ENCODE results near the gene TAC3. TPM values are rescaled to one million over a fixed set of nuclear protein-coding genes. Genes with fewer than 3 reads are reported as not detected.

Gene TAC3
- total RNA-seq, 1 donor from 2014 or later: not detected

- TF ChIP-seq, protein P1, sequence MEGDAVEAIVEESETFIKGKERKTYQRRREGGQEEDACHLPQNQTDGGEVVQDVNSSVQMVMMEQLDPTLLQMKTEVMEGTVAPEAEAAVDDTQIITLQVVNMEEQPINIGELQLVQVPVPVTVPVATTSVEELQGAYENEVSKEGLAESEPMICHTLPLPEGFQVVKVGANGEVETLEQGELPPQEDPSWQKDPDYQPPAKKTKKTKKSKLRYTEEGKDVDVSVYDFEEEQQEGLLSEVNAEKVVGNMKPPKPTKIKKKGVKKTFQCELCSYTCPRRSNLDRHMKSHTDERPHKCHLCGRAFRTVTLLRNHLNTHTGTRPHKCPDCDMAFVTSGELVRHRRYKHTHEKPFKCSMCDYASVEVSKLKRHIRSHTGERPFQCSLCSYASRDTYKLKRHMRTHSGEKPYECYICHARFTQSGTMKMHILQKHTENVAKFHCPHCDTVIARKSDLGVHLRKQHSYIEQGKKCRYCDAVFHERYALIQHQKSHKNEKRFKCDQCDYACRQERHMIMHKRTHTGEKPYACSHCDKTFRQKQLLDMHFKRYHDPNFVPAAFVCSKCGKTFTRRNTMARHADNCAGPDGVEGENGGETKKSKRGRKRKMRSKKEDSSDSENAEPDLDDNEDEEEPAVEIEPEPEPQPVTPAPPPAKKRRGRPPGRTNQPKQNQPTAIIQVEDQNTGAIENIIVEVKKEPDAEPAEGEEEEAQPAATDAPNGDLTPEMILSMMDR (IDR thresholded peaks at IDR 0.05): no peak
- DNase-seq (ENCODE audit: low spot score): no peak
- Mint-ChIP-seq H3K4me1 (ENCODE audit: low read depth) (peaks cover 8% of the 10 kb centered on the region), H3K9me3 (ENCODE audit: low read depth) (no peaks in the 10 kb centered on the region), H3K4me3 (ENCODE audit: unreplicated experiment) (no peak overlapping the region), H3K27me3 (ENCODE audit: low read depth) (no peaks in the 10 kb centered on the region), H3K36me3 (ENCODE audit: low read depth) (peaks cover 15% of the 10 kb centered on the region), H3K27ac (ENCODE audit: unreplicated experiment) (no peak overlapping the region)
These were observed 18.0 kb downstream of the TAC3 start for GRCh38 chr12:56998316-56998715.

- TF ChIP-seq, protein P1 (IDR thresholded peaks at IDR 0.05): no peak
- H3K36me3 Mint-ChIP-seq (ENCODE audit: low read depth): peaks cover 7% of the 10 kb centered on the region
- no peak overlapping the region for H3K4me3 Mint-ChIP-seq (ENCODE audit: unreplicated experiment)
- H3K27me3 Mint-ChIP-seq (ENCODE audit: low read depth): no peaks in the 10 kb centered on the region
- peaks cover 5% of the 10 kb centered on the region for H3K4me1 Mint-ChIP-seq (ENCODE audit: low read depth)
- no peak overlapping the region for H3K27ac Mint-ChIP-seq (ENCODE audit: unreplicated experiment)
- no peak for DNase-seq (ENCODE audit: low spot score)
- H3K9me3 Mint-ChIP-seq (ENCODE audit: low read depth): no peaks in the 10 kb centered on the region
These were observed 19.4 kb downstream of the TAC3 start for GRCh38 chr12:56996793-56997545.

- no peak overlapping the region for H3K27ac Mint-ChIP-seq (ENCODE audit: unreplicated experiment)
These were observed 20.3 kb downstream of the TAC3 start for GRCh38 chr12:56995930-56996496.

GRCh38 chr12:56995201-56995929 is 21.0 kb downstream of the TAC3 start:
- peaks cover under 1% of the 10 kb centered on the region for H3K27me3 Mint-ChIP-seq (ENCODE audit: low read depth)
- H3K27ac Mint-ChIP-seq (ENCODE audit: unreplicated experiment): no peak overlapping the region
- H3K9me3 Mint-ChIP-seq (ENCODE audit: low read depth): no peaks in the 10 kb centered on the region
- no peak overlapping the region for H3K4me3 Mint-ChIP-seq (ENCODE audit: unreplicated experiment)
- no peaks in the 10 kb centered on the region for H3K4me1 Mint-ChIP-seq (ENCODE audit: low read depth)
- TF ChIP-seq, protein P1 (IDR thresholded peaks at IDR 0.05): no peak
- peaks cover 5% of the 10 kb centered on the region for H3K36me3 Mint-ChIP-seq (ENCODE audit: low read depth)
- no peak for DNase-seq (ENCODE audit: low spot score)

More at GRCh38 chr12:56995930-56996496, 20.3 kb downstream of the TAC3 start:
- Mint-ChIP-seq H3K4me1 (ENCODE audit: low read depth) (no peaks in the 10 kb centered on the region), H3K27me3 (ENCODE audit: low read depth) (no peaks in the 10 kb centered on the region), H3K36me3 (ENCODE audit: low read depth) (peaks cover 5% of the 10 kb centered on the region), H3K9me3 (ENCODE audit: low read depth) (no peaks in the 10 kb centered on the region), H3K4me3 (ENCODE audit: unreplicated experiment) (no peak overlapping the region)
- TF ChIP-seq, protein P1 (IDR thresholded peaks at IDR 0.05): no peak
- no peak for DNase-seq (ENCODE audit: low spot score)

GRCh38 chr12:56994231-56994746 is 22.0 kb downstream of the TAC3 start:
- no peak for DNase-seq (ENCODE audit: low spot score)
- H3K27me3 Mint-ChIP-seq (ENCODE audit: low read depth): peaks cover 2% of the 10 kb centered on the region
- no peaks in the 10 kb centered on the region for H3K4me1 Mint-ChIP-seq (ENCODE audit: low read depth)
- H3K27ac Mint-ChIP-seq (ENCODE audit: unreplicated experiment): no peak overlapping the region
- TF ChIP-seq, protein P1 (IDR thresholded peaks at IDR 0.05): no peak
- peaks cover 5% of the 10 kb centered on the region for H3K36me3 Mint-ChIP-seq (ENCODE audit: low read depth)
- H3K4me3 Mint-ChIP-seq (ENCODE audit: unreplicated experiment): no peak overlapping the region
- H3K9me3 Mint-ChIP-seq (ENCODE audit: low read depth): no peaks in the 10 kb centered on the region
